ENCODE data around the gene CDYL2. TPM values are rescaled to one million over a fixed set of nuclear protein-coding genes. Genes with fewer than 3 reads are reported as not detected.
"Not testable (repeated sequence)": the region's sequence is repeated elsewhere in the genome, so short reads cannot be mapped to it uniquely, and the experiment has no call there.

The CDYL2 gene
- total RNA-seq, 4 donors from 2014 or later = 2.2 to 5.7 (median 3.2) TPM

DNA sequence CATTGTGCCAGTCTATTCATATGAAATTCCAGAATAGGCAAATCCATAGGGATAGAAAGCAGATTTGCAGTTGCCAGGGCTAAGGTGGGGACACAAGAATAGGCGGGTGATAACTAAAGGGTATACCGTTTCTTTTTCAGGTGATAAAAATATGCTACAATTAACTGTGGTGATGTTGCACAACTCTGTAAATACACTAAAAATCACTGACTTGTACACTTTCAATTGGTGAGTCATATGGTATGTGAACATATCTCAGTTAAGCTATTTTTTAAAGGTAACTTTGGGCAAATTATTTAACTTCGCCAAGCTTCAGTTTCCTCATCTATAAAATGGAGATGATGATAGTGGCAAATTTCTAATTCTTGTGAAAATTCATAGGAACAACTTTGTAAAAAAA lies 65.9 kb downstream of the CDYL2 start:
- H3K4me3 ChIP-seq = no peak overlapping the region
- H3K36me3 ChIP-seq = no peaks in the 10 kb centered on the region
- 94% methylated on average over 3 of the region's 3 CpGs for WGBS, 2 donors
- no peaks in the 10 kb centered on the region for H3K27me3 ChIP-seq
- peaks cover 0 to 33% (median 0%) of the 10 kb centered on the region in 4 donors for H3K9me3 ChIP-seq
- TF ChIP-seq CTCF (IDR thresholded peaks at IDR 0.05) = no peak
- TF ChIP-seq EP300 (IDR thresholded peaks at IDR 0.05) = no peak
- H3K27ac ChIP-seq = no peak overlapping the region
- no peak for DNase-seq (ENCODE audit: low spot score in 2 of 2)
- no peaks in the 10 kb centered on the region for H3K4me1 ChIP-seq

DNA sequence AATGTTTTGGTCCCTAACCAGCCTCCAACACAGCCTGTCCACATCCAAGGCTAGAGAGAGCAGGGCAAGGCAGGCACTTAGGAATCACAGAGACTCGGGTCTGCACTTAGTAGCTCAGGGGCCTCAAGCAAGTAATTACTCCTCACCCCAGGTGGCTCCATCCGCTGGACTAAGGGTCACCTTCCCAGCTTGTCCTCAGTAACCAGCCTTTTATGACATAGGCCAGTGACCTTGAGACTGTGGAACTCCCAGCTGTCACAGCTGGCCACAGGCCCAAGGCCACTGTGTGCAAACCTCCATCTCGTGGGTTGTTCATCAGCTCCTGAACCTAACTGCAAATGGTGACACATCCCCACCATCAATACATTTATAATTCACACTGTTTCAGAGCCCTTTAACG lies 68.6 kb downstream of the CDYL2 start:
- H3K4me1 ChIP-seq = no peaks in the 10 kb centered on the region
- H3K36me3 ChIP-seq = no peaks in the 10 kb centered on the region
- no peak overlapping the region for H3K4me3 ChIP-seq
- peaks cover 0 to 45% (median 2%) of the 10 kb centered on the region in 4 donors for H3K9me3 ChIP-seq
- no peak for TF ChIP-seq POLR2A (IDR thresholded peaks at IDR 0.05)
- TF ChIP-seq CTCF (IDR thresholded peaks at IDR 0.05) = no peak
- TF ChIP-seq EP300 (IDR thresholded peaks at IDR 0.05) = no peak
- H3K27ac ChIP-seq = no peak overlapping the region
- no peaks in the 10 kb centered on the region for H3K27me3 ChIP-seq
- DNase-seq (ENCODE audit: low spot score in 2 of 2) = no peak
- WGBS, 2 donors = 41 to 55% methylated on average over 4 of the region's 4 CpGs

DNA sequence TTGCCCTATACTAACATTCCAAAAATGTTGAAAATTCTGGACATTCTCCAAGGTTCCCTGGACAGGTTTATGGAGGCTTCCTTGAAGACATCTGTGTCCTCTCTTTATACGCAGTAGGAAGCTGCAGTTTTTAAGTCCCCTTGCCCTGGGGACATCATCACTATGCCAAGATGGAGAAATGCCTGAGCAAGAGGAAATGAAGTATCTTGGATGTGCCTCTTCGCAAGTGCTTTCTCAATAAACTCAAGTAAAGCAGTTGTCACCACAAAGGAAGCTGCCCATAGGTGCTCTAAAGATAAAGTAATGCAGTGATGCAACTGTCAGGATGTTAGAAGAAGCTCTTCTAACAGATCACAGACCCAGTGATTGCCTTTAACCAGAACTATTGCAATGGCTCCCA lies 71.0 kb downstream of the CDYL2 start:
- Histone ChIP-seq H3K27me3 (no peaks in the 10 kb centered on the region), H3K4me3 (no peak overlapping the region), H3K27ac (no peak overlapping the region), H3K36me3 (no peaks in the 10 kb centered on the region), H3K9me3 (peaks cover 0 to 29% (median 2%) of the 10 kb centered on the region in 4 donors), H3K4me1 (no peaks in the 10 kb centered on the region)
- TF ChIP-seq EP300 (IDR thresholded peaks at IDR 0.05) (no peak), POLR2A (IDR thresholded peaks at IDR 0.05) (no peak), CTCF (IDR thresholded peaks at IDR 0.05) (no peak)
- whole genome bisulfite sequencing, 2 donors = 36 to 60% methylated on average over 1 to 2 of the region's 2 CpGs
- no peak for DNase-seq (ENCODE audit: low spot score in 2 of 2)

DNA sequence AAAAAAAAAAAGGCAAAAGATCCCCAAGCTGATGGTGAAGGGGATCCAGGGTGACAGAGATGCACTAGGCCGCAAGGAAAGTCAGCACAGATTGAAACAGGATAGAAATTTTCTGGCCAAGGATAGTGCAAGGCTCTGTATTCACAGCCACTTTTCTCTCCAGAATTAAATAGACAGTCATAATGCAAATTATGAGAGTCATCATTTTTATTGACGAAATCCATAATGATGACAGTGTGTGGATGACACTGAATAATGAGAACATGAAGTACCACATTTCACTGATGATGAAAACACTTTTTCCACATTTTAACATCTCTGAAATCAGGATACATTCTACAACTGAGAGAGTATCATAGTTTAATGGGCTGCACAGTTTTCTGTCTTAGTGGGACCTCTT lies 72.5 kb downstream of the CDYL2 start:
- WGBS, 2 donors = 92 to 94% methylated on average over 2 of the region's 2 CpGs
- H3K36me3 ChIP-seq = no peaks in the 10 kb centered on the region
- no peaks in the 10 kb centered on the region for H3K4me1 ChIP-seq
- H3K27ac ChIP-seq = no peak overlapping the region
- no peak for TF ChIP-seq EP300 (IDR thresholded peaks at IDR 0.05)
- no peak for TF ChIP-seq POLR2A (IDR thresholded peaks at IDR 0.05)
- no peak for TF ChIP-seq CTCF (IDR thresholded peaks at IDR 0.05)
- H3K27me3 ChIP-seq = no peaks in the 10 kb centered on the region
- H3K4me3 ChIP-seq = no peak overlapping the region
- H3K9me3 ChIP-seq = peaks cover 0 to 33% (median 2%) of the 10 kb centered on the region in 4 donors
- no peak for DNase-seq (ENCODE audit: low spot score in 2 of 2)

GRCh38 chr16:80727066-80727763 lies 77.2 kb downstream of the CDYL2 start:
- H3K4me3 ChIP-seq; DNase-seq (ENCODE audit: low spot score in 2 of 2); H3K4me1 ChIP-seq; H3K27ac ChIP-seq; H3K27me3 ChIP-seq; H3K36me3 ChIP-seq: not testable (repeated sequence)
- WGBS, 2 donors = 92 to 94% methylated on average over 29 of the region's 29 CpGs
- peaks cover 0 to 46% (median 4%) of the 10 kb centered on the region in 4 donors for H3K9me3 ChIP-seq
